ENCODE results near the gene VEPH1.

Gene VEPH1

DNA sequence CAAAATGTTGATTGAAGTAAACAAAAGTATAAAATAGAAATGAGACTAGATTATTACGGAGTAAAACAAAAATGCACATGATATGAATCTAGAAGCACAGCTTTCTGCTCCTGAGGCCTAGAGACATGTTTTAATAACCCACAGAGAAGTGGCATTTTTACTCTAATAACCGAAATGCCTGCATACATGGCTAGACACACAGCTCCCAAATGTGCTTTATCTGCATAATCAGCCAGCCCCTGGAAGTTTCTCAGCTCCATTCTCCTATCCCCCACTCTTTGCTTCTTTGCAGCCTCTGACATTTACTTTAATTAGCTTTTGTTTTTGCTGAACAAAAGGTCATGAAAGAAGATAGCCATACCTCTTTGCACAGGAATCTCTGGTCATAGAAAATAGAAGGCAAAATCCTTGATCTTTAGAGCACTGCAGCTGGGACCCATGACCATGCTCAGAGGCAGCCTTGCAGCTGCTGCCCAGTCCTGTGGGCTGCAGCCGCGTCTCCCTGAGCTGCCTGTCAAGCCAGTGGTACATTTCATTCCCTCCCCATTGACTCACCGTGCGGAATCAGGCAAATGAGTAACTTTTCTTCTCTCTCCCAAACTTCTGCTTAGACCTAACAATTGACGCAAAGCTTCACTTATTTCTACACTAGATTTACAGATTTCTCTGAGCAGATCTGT lies at the start of gene VEPH1:
VEPH1 (minus strand) TSS at position 501 of the 680 bp plus-strand sequence. CDS start 8,067 bp downstream, outside the sequence.
- no peak for DNase-seq

GRCh38 chr3:157551961-157552360 lies 48.7 kb upstream of the VEPH1 start:
- DNase-seq, result no peak

GRCh38 chr3:157549498-157549897 lies 46.3 kb upstream of the VEPH1 start:
- no peak for DNase-seq

DNA sequence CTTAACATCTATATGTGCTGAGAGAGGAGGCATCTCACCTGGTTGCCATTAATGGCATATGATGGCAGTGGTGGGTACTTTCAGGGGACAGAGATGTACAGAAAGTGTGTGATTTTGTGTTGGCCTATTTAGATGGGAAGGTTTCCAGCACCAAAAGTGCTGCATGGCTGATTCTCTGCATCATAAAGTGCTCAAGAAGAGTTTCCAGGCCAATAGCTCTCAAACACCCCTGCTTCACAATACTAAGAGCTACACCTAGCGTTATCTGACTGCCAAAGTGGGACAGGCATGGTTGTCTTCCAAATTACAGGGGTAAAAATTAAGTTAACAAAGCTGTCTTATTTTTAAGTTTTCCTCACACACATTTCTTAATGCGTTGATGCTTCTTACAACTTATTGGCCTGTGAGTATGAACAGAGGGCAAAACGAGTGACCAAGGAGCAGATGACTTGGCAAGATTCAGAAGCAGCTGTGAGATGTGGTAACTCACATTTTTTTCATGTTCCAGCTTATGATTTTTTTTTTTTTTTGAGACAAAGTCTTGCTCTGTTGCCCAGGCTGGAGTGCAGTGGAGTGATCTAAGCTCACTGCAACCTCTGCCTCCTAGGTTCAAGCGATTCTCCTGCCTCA lies 41.4 kb upstream of the VEPH1 start:
- no peak for DNase-seq

GRCh38 chr3:157543501-157544035 lies 40.4 kb upstream of the VEPH1 start:
- no peak for DNase-seq

DNA sequence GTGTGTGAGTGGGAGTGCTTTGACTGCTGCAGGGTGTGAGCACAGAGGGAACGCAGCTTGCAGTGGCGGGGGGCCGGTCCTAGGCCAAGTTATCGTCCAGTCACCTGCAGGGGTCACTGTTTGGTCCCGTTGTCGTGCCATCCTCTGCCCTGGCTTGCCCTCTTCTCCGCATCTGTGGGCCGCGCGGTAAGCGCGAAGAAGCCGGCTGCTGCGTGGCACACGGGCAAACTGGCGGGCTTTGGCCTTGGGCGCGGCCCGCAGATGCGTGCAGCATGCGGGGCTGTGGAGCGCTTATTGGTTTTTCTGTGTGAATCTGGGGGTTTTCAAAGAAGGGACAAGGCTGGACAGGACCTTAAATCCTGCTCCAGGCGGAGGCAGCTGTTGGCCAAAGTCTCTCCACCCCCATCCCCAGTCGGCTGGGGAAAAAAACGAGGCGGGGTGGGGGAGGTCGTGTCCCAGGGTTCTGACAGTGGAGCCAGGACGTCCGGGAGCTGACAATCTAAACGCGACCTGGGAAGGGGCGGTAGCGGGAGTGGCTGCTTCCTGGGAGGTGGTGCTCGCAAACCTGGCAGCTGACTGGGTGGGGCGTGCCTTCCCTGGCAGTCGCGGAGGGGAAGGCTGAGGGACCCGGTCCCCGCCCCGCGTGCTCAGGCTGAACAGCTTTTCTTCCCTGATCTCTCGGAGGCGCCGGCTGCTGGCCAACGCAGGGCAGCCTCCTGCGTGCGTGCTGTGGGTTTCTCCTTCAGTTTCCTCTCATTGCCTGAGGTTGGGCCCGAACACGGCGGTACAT lies 39.7 kb upstream of the VEPH1 start:
- no peak for DNase-seq

- no peak for DNase-seq
Measured at GRCh38 chr3:157541506-157542236, 38.5 kb upstream of the VEPH1 start.

GRCh38 chr3:157540656-157541055 lies 37.4 kb upstream of the VEPH1 start:
- no peak for DNase-seq

GRCh38 chr3:157535667-157536066 lies 32.5 kb upstream of the VEPH1 start:
- no peak for DNase-seq

- DNase-seq, result no peak
Measured at GRCh38 chr3:157534725-157535161, 31.5 kb upstream of the VEPH1 start.

GRCh38 chr3:157533298-157534070 lies 30.3 kb upstream of the VEPH1 start:
- DNase-seq, result no peak

DNA sequence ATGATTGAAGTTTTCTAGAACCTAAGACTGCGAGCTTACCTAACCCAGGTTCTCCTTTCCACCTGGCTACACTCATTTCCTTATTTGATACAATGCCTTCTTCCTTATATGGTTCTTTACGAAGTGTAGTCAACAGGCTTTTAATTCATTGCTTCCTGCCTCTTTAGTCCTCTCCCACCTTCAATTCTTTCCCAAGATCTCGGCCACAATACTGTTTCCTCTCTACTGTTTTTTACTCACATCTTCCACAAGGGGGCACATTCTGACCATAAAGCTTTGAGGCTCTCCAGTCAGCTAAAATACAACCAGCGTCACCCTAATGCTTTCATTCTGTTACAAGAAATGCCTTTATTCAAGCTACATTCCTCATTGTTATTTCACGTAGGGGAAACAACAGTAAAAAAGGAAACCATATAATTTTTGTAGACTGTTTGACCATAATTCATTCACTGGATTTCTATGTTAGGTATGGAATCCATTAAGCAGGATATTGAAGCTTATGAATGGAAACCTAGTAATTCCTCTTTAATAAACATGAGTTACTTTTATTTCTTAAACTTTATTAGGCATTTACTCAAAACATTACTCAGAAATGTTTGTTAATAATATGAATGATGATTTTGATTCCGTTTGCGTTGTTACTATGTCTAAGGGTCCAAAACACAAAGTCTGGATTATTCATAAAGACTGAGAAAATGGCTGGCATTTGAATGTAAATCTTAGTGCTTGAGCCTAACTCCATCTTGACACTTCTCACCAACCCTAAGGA lies 29.5 kb upstream of the VEPH1 start:
- no peak for DNase-seq

- no peak for DNase-seq
Measured at GRCh38 chr3:157531771-157532170, 28.6 kb upstream of the VEPH1 start.

DNA sequence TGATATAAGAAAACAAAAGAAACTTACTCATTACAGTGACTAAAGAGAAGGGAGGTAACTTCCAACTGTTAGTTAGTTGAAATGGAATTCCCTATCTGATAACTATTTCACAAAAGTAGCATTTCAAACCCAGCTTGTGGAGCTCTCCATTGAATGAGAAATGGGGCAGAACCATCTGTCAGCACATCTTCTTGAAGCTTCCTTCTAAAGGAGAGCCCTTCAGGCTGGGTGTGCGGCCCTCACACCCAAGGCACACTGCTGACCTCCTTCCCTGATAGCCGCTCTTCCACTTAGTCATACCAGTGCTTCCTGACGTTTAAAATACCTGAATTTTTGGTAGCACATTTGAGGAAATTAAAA lies 28.1 kb upstream of the VEPH1 start:
- no peak for DNase-seq

DNA sequence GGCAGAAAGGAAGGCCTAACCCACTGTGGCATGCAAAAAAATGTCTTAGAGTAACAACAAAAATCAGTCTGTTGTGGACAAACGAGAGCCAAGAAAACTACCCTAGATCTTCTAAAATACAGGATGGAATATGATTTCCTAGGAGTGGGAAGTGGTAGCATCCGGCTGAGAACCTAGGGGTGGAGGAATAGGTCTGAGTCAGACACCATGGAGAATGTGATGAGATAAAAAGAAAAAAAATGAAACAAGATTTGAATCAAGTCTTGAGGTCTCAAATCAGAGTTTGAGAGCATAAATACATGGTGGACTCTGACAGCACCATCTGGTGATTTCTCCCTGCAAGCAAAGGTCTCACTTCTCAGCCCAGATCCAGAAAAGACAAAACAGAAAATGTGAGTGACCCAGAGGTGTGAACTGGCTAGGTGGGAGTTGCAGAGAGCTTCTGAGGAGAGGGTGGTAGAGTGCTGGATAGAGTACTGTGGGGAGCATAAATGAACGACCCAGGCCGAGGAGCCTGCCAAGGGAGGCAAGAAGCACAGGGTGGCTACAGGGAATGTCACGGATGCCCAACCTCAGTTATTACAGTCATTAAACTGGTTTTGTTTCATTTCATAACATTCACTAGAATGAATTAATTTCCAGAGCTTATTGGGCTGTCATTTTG lies 27.6 kb upstream of the VEPH1 start:
- DNase-seq, result no peak

DNA sequence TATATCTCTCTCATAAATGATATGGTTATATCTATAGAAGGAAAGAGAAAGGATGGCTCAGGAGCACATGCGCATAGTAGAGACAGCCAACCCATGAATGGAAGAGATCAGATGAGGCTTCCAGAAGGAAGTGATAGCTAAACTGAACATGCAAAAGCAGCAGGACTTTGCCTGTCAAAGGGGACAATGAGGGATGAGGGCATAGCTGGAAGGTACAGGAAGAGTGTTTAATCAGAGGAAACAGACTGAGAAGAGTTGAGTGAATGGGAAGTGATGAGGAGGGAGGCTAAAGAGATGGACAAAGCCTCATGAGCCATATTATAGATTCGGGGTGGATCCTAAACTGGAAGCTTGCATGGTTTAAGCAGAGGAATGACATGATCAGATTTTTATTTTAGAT lies 26.5 kb upstream of the VEPH1 start:
- DNase-seq, result no peak

GRCh38 chr3:157529085-157529484 lies 25.9 kb upstream of the VEPH1 start:
- DNase-seq, result no peak

GRCh38 chr3:157527131-157527881 lies 24.1 kb upstream of the VEPH1 start:
- DNase-seq, result no peak

DNA sequence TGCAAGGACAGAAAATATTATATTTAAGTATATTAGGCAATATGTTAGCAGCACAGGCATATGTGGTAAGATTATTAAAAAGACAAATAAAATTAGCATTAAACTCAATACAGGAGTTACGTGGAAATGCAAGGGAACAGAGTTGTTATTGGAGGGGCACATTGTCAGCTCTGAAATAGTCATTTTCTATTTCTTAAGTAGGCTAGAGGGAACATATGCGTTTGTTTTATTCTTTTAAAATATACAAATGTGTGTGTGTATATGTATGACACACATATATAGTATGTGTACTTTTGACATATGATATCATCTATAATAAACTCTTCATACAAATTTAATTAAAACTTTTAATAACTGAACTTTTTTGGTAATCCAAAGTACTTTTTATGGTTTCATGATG lies 22.8 kb upstream of the VEPH1 start:
- DNase-seq, result no peak

DNA sequence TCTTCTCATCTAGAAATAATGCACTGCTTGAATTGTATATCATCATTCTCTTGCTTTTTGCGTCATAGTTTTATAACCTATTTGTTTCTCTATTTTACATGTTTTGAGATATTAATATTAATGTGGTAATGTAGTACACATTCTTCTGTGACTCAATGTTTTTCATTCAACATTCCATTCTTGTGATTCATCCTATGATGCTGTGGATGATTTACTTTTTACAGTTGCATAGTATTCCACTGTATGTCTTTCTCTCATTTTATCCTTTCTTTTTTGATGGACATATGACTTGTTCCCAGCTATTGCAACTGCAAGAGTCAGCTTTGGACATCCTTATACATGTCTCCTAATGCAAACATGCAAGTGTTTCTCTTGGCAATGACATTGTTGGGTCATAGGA lies 20.6 kb upstream of the VEPH1 start:
- DNase-seq, result no peak

Measured in activated CD4-positive, alpha-beta T cell treated with anti-CD3 and anti-CD28 coated beads for 1 hour (primary cell).